ENCODE results near the gene RAPGEF1.
A peak's percentile ranks its signal among the peaks of the same experiment; 100 is the strongest.

RAPGEF1 gene

DNA sequence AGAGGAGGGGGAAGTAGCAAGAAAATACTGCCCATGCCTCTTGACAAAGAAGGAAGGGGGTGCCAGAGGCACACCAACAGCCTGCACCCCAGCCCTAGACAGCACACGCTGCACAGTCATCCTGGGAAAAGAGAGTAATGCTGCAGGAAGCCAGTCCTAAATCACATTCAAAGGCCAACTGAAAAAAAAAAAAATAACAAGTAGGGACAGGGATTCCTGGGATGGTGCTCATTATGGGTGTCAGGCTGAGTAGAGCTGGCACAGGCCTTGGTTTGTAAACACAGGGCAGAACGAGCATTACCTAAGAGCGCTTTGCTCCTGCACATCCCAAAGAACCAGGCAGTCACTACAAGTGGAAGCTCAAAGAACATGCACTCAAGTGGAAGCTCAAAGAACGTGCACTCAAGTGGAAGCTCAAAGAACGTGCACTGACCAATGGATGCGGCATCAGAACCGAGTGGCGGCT is 7.8 kb downstream of the RAPGEF1 start:
- H3K9me3 ChIP-seq (ENCODE audit: severe bottlenecking) = no peaks in the 10 kb centered on the region
- DNase-seq (ENCODE audit: low spot score) (no peak), ATAC-seq (ENCODE audit: low read depth) (peak; percentile 49)
- H3K27me3 ChIP-seq (ENCODE audit: insufficient read depth, poor library complexity, severe bottlenecking) = no peaks in the 10 kb centered on the region
- no peak for TF ChIP-seq CTCF (IDR thresholded peaks at IDR 0.05; ENCODE audit: poor library complexity, severe bottlenecking)
- H3K36me3 ChIP-seq (ENCODE audit: low read depth) = 0 out of 2 replicates have a peak, but pooled peaks cover 5% of the 10 kb centered on the region
- H3K27ac ChIP-seq (ENCODE audit: poor library complexity, severe bottlenecking) = peak overlapping the region; percentile 88
- H3K4me1 ChIP-seq (ENCODE audit: insufficient read depth, poor library complexity, severe bottlenecking) = peaks cover 70% of the 10 kb centered on the region
- H3K4me3 ChIP-seq (ENCODE audit: severe bottlenecking) = no peak overlapping the region

- H3K4me1 ChIP-seq (ENCODE audit: insufficient read depth, poor library complexity, severe bottlenecking) = peaks cover 74% of the 10 kb centered on the region
- no peak for ATAC-seq (ENCODE audit: low read depth)
- H3K36me3 ChIP-seq (ENCODE audit: low read depth) = 0 out of 2 replicates have a peak, but pooled peaks cover 5% of the 10 kb centered on the region
- H3K9me3 ChIP-seq (ENCODE audit: severe bottlenecking) = no peaks in the 10 kb centered on the region
- TF ChIP-seq CTCF (IDR thresholded peaks at IDR 0.05; ENCODE audit: poor library complexity, severe bottlenecking) = no peak
- no peak for DNase-seq (ENCODE audit: low spot score)
- peak overlapping the region; percentile 88 for H3K27ac ChIP-seq (ENCODE audit: poor library complexity, severe bottlenecking)
- no peaks in the 10 kb centered on the region for H3K27me3 ChIP-seq (ENCODE audit: insufficient read depth, poor library complexity, severe bottlenecking)
- H3K4me3 ChIP-seq (ENCODE audit: severe bottlenecking) = no peak overlapping the region
Observed at GRCh38 chr9:131731644-131732043, 8.2 kb downstream of the RAPGEF1 start.

DNA sequence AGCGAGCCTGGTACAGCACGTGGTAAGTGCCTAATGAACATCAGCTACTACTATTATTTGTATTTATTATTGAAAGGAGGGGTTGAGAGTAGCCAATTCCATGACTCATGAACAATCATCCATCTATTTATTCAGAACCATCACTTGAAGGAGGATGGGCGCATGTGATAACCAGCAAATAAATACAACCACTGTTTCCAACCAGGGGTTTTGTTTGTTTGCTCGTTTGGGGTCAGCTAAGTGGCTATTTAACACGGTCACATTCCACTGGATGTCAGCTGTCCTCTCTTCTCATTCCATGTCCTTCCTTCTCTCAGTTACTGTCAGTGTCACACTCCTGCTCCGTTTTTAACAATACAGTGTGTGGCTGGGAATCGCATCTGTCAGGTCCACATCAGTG is 8.6 kb downstream of the RAPGEF1 start:
- no peak for TF ChIP-seq CTCF (IDR thresholded peaks at IDR 0.05; ENCODE audit: poor library complexity, severe bottlenecking)
- Histone ChIP-seq H3K4me1 (ENCODE audit: insufficient read depth, poor library complexity, severe bottlenecking) (peaks cover 74% of the 10 kb centered on the region), H3K4me3 (ENCODE audit: severe bottlenecking) (no peak overlapping the region), H3K27ac (ENCODE audit: poor library complexity, severe bottlenecking) (peak overlapping the region; percentile 88), H3K9me3 (ENCODE audit: severe bottlenecking) (no peaks in the 10 kb centered on the region), H3K36me3 (ENCODE audit: low read depth) (0 out of 2 replicates have a peak, but pooled peaks cover 5% of the 10 kb centered on the region), H3K27me3 (ENCODE audit: insufficient read depth, poor library complexity, severe bottlenecking) (no peaks in the 10 kb centered on the region)
- ATAC-seq (ENCODE audit: low read depth) (no peak), DNase-seq (ENCODE audit: low spot score) (no peak)

GRCh38 chr9:131728961-131729360 is 10.9 kb downstream of the RAPGEF1 start:
- H3K27ac ChIP-seq (ENCODE audit: poor library complexity, severe bottlenecking) = peak overlapping the region; percentile 76
- H3K4me3 ChIP-seq (ENCODE audit: severe bottlenecking) = no peak overlapping the region
- H3K4me1 ChIP-seq (ENCODE audit: insufficient read depth, poor library complexity, severe bottlenecking) = peaks cover 58% of the 10 kb centered on the region
- ATAC-seq (ENCODE audit: low read depth) (no peak), DNase-seq (ENCODE audit: low spot score) (no peak)
- no peaks in the 10 kb centered on the region for H3K36me3 ChIP-seq (ENCODE audit: low read depth)
- no peaks in the 10 kb centered on the region for H3K27me3 ChIP-seq (ENCODE audit: insufficient read depth, poor library complexity, severe bottlenecking)
- TF ChIP-seq CTCF (IDR thresholded peaks at IDR 0.05; ENCODE audit: poor library complexity, severe bottlenecking) = no peak
- no peaks in the 10 kb centered on the region for H3K9me3 ChIP-seq (ENCODE audit: severe bottlenecking)

DNA sequence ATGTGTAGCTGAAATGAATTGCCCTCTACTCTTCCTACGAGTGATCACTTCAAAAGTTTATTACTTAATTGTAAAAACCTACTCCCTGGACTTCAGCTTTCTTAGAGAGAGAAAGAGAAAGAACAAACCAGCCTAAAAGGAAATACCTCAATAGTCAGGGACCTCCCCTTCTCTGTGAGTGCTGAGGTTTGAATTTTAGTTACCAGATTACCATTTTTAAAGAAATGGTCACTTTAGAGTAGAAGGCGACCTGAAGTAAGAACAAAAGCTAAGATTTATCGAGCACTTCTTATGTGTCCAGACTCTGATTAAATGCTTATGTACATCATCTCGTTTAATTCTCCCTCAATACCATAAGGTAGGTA is 11.3 kb downstream of the RAPGEF1 start:
- no peak for TF ChIP-seq CTCF (IDR thresholded peaks at IDR 0.05; ENCODE audit: poor library complexity, severe bottlenecking)
- ATAC-seq (ENCODE audit: low read depth) = no peak
- H3K4me3 ChIP-seq (ENCODE audit: severe bottlenecking) = no peak overlapping the region
- H3K27ac ChIP-seq (ENCODE audit: poor library complexity, severe bottlenecking) = peak overlapping the region; percentile 76
- H3K27me3 ChIP-seq (ENCODE audit: insufficient read depth, poor library complexity, severe bottlenecking) = no peaks in the 10 kb centered on the region
- H3K9me3 ChIP-seq (ENCODE audit: severe bottlenecking) = no peaks in the 10 kb centered on the region
- H3K36me3 ChIP-seq (ENCODE audit: low read depth) = no peaks in the 10 kb centered on the region
- no peak for DNase-seq (ENCODE audit: low spot score)
- peaks cover 54% of the 10 kb centered on the region for H3K4me1 ChIP-seq (ENCODE audit: insufficient read depth, poor library complexity, severe bottlenecking)

All from RWPE2 (cell line).